GM19239 (cell line): Measurements from ENCODE around the gene ASAP3.

Experiments
- DNase-seq: peaks from one replicate; pipeline ENCODE4 v3.0.0; 2011; ENCODE audit warnings: low spot score; ENCODE audit not compliant: insufficient read length
- FAIRE-seq: peaks from 2 replicates; lab custom pipeline; 2011; peaks lifted over from hg19 to GRCh38; lab: Jason Lieb, UNC

ASAP3 gene

DNA sequence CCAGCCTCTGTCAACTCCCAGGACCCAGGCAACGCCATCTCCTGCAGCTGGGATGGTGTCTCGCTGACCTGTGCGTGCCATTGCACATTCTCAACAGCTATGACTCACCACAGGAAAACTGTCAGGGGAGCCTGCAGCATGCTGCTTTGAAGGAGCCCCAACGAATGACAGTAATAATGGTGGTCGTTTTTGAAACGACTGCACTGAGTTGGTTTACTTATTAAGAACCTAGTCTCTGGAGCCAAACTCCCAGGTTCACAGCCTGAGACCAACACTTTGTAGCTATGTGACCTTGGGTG is 81.0 kb downstream of the ASAP3 start:
- DNase-seq (no peak), FAIRE-seq (no peak)

DNA sequence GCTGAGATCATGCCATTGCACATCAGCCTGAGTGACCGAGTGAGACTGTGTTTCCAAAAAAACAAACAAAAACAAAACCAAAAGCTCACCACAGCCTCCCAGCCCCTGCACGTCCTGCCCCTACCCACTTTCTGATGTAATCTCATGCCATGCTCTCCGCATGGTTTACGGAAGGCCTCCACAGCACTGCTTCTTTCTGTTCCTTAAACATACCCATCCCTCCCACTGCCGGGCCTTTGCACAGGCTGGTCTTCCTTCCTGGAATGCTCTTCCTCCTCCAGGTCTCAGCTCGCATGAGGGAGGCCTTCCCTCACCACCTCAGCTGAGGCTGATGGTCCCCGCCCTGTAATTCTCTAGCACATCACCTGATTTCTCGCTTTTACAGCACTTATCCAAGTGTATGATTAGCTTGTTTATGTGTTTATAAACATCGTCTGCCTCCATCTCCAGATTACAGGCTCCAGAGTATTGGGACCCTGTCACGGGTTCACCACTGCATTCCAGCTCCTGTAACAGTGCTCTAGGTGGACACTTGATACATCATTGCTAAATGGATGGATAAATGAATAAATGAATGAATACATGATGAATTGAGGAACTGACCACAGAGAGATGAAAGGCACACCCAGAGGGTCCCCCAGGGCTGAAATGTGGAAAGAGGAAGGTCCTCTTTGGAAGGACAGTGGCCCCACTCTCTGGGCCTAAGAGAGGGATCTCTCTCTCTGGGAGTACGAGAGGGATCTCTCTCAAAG is 81.5 kb downstream of the ASAP3 start:
- FAIRE-seq, result no peak
- no peak for DNase-seq

DNA sequence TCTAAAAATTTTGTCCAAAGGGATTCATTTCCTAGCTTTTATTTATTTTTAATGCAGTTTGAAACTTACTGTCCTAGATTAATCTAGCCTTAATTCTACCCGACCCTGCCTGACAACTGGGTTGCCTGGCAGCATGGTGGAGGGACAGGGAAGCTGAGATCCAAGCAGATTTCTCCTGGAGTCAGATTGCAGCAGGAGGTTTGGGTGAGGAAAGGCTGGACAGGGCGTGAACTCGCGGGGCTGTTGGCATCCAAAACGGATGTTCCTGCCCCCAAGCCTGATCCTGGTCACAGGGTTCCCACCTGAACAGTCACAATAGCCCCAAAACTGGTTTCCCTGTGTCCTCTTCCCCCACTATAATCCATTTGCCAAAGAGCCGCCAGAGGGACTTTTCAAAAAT is 82.7 kb downstream of the ASAP3 start:
- FAIRE-seq, result no peak
- no peak for DNase-seq

DNA sequence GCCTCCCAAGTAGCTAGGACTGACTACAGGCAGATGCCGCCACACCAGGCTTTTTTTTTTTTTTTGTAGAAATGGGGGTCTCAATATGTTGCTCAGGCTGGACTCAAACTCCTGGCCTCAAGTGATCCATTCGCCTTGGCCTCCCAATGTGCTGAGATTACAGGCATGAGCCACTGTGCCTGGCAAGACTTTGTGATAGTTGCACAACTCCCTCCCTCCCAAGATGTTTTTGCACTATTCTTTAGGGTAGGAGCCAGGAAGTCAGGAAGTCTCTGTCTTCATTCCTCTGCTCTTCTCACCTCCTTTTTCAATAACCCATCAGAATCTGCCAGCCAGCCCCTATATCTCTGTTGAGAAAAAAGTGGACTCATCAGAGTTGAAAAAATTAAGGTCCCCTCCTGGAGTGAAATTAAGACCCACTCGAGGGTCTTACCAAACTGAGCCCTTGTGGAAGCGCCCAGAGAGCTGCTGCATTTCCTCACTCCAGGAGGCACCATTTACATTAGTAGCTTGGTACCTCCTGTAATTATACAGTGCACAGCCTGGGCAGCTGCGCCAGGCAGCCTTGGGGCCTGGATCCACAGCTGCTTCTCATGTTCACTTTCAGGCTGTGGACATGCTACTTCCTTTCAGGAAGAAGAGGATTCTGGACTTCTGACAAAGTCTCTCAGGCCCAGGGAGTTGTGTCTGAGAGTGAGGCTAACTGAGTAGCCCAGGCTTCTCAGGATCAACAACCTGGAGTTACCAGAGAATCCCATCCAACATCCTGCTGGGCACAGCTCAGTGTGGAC is 83.5 kb downstream of the ASAP3 start:
- FAIRE-seq (no peak), DNase-seq (no peak)

DNA sequence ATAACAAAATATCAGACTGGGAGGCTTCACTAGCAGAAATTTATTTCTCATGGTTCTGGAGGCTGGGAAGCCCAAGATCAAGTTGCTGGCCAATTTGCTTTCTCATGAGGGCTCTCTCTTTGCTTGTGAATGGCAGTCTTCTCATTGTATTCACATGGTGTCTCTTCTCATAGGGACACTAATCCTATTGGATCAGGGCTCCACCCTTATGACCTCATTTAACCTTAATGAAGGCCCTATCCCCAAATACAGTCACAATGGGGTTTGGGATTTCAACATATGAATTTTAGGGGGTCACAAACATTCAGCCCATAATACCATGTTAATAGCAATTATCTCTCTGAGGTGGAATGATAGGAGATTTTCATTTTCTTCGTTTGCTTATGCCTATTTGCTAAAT is 84.8 kb downstream of the ASAP3 start:
- FAIRE-seq (no peak), DNase-seq (no peak)

DNA sequence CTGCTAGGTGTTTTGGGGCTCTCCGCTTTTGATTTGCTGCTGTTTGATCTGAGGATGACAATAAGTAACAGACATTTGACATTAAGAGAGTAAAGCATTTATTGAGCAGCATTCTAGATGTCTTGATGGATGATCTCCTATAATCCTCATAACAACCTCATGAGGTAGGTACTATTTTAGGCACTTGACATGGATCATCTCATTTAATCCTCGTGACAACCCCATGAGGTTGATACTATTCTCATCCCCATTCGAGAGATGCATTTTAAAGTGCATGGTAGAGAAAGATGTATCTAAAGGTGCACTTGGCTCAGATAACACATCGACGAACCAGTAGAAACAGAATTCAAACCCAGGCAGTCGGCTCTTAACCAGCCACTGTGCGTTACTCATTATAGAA is 86.1 kb downstream of the ASAP3 start:
- FAIRE-seq, result no peak
- no peak for DNase-seq

DNA sequence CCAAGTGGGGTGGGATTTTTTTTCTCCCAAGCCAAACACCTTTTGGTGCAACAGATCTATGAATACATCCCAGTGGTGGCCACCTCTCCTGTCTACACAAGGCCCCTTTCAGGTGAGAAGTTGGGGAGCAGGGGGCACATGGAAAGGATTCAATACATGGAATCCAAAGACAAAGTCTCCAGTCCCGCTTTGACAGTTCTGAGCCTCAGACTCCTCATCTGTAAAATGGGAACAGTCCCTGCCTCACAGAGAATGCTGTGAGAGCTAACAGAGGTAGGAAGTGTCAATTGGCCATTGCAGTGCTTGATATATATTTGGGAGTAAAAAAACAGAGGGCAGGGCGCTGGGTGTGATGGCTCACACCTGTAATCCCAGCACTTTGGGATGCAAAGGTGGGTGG is 87.6 kb downstream of the ASAP3 start:
- no peak for FAIRE-seq
- no peak for DNase-seq

DNA sequence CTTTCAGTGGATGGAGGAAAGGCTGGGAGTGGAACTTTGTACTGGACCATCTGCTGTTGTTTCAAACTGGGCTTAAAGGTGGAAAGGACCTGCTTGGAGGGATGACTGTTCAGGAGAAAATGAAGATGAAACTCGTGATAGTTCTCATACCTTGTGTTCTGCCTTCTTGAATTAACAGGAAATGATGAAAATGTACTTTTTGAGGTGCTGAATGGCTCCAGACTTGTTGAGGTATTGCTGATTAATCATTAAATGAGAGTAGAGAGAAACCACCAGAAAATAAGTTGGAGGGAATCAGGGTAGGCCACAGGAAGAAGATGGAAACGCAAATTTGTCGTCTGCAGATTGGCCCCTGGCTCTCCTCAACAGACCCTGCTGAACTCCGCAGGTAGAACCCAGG is 88.1 kb downstream of the ASAP3 start:
- no peak for DNase-seq
- no peak for FAIRE-seq

DNA sequence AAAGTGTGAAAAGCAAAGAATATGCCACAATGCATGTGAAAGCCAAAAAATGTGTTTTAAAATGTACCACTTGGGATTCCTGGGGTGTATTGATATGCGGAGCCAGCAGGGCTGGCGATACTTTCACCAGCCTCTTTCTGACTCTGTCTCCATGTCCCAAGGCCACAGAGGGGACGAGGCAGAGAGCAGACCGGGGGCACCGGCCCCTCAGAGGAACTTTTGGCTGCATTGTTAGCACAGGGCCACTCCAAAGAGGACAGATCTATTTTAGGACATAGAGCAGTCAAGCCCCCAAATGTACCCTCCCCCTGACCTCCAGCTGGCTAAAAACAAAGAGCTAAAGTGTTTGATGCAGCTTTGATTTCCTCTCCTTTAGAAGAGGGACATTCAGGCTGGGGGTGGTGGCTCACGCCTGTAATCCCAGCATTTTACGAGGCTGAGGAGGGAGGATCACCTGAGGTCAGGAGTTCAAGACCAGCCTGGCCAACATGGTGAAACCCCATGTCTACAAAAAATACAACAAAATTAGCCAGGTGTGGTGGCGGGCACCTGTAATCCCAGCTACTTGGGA is 88.7 kb downstream of the ASAP3 start:
- DNase-seq (no peak), FAIRE-seq (no peak)

DNA sequence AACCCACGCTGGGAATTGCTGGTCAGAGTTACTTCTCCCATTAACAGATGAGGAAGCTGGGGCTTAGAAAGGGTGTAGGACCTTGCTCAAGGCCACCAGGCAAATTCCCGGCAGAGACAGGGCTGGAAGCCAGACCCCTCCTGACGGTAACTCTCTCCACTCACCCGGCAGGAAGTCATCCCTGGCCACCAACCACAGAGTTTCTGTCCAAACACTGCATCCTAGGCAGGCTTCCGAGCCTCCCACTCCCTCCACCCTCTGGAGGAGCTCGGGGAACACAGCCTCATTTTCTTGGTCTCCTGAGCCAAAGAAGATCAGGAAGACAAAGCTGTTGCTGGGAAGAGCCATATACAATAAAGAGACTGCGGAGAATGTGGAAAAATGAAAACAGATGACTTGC is 89.3 kb downstream of the ASAP3 start:
- DNase-seq, result no peak

DNA sequence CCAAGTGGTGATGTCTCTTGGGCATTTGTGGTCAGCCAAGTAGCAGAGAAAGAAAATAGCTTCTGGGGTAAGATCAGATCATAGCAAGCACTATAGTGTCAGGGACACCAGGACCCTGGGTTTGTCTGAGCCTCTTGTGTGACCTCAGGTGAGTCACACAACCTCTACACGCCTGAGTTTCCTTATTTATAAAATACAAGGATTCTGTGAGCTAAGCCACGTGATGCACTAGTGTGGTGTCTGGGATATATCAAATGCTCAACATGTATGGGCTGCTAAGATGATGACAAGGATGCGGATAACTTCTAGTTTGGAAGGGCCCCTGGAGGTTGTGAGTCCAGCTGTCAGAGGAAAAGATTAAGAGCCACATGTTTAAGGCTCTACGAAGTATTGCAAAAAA is 89.8 kb downstream of the ASAP3 start:
- FAIRE-seq (no peak), DNase-seq (no peak)

More for the DNA sequence above, 89.3 kb downstream of the ASAP3 start:
- no peak for FAIRE-seq

DNA sequence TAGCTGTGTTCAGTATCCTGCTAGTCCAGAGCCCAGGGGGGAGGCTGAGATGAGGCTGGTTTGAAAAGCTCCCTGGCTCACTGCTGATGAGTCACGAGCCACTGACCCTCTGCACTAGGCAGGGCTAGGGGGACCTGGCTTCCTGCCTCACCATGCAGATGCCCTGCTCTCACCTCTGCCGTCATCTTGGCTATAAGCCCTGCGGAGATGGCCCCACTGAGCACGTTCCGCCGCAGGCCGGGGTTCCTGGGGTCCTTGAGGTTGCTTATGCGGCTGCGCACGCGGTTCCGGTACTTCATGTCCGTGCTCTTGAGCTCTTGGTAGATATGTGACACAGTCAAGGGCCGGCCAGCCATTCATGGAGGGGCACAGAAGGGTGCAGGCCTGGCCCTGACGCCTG is 90.3 kb downstream of the ASAP3 start:
- DNase-seq (no peak), FAIRE-seq (no peak)

DNA sequence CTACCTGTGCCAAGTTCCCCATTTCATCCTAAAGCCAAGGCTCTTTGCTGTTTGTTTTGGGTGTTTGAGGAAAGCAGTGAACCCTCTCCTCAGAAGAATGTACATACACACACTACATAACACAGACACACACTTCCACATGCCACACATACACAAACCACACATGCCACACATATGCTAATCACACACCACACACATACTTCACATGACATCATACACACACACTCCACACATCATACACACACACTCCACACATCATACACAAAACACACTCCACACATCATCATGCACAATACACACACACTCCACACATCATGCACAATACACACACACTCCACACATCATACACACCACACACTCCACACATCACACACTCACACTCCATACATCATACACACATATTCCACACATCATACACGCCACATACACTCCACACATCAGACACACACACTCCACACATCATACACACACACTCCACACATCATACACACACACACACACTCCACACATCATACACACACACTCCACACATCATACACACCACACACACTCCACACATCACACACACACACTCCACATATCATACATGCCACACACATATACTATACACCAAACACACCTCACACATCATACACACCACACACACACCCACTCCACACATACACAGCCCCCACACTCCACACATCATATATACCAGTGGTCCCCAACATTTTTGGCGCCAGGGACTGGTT is 91.7 kb downstream of the ASAP3 start:
- no peak for DNase-seq
- FAIRE-seq, result no peak

DNA sequence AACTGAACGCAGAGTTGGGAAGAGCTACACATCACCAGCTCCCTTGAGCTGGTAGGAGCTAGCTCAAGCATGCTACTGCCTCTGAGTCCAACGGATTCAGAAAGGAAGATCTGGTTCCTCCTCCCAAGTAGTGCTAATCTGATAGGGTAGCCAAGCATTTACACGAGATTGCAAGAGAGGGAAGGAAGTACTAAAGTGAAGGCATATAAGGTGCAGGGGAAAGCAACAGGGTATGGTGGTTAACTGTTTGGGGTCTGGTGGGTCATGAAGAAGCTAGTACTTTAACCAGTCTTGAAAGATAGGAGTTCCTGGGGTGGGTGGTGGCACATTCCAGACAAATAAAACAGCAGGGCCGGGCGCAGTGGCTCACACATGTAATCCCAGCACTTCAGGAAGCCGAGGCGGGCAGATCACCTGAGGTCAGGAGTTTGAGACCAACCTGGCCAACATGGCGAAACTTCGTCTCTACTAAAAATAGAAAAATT is 94.1 kb downstream of the ASAP3 start:
- no peak for DNase-seq
- FAIRE-seq, result no peak

DNA sequence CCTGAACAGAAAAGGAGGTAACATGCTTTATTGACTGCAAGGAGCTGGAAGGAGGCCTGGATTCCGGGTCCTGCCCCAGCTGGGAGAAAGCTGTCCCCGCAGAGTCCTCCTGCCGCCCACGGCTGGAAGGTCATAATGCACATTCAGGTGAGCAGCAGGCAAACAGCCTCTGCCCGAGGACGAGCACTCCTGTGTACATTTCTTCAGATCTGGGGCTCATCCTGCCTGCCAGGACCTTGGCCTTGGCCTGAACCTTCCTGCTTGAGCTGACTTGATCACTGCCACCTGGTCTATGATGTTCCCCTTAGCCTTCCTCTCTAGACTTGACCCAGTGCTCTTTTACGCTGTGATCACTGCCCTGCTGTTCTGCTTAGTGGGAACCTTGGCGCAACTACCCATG is 96.5 kb downstream of the ASAP3 start:
- FAIRE-seq, result no peak
- no peak for DNase-seq

DNA sequence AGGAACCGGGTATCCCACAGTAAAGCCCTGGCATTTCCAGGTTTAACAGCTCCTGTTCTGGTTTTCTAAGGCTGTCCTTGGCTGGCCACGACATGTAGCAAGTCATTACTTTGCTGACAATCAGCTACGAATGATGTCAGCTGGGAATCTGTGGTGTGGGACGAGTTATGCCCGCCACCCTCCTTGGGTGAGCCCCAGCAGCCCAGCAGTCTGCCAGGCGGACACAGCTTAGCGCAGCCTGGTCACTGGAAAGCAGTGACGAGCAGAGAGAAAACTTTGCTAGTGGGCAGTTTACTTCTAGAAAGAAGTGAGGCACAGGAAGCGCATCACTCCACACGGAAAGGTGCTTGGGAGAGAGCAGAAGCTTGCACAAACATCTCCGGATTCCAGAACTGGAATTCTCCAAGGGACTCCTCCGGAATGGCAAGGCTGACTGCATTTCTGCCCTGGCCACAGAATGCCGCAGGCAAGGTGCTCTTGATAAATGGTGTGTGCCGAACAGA is 98.8 kb downstream of the ASAP3 start:
- no peak for DNase-seq

DNA sequence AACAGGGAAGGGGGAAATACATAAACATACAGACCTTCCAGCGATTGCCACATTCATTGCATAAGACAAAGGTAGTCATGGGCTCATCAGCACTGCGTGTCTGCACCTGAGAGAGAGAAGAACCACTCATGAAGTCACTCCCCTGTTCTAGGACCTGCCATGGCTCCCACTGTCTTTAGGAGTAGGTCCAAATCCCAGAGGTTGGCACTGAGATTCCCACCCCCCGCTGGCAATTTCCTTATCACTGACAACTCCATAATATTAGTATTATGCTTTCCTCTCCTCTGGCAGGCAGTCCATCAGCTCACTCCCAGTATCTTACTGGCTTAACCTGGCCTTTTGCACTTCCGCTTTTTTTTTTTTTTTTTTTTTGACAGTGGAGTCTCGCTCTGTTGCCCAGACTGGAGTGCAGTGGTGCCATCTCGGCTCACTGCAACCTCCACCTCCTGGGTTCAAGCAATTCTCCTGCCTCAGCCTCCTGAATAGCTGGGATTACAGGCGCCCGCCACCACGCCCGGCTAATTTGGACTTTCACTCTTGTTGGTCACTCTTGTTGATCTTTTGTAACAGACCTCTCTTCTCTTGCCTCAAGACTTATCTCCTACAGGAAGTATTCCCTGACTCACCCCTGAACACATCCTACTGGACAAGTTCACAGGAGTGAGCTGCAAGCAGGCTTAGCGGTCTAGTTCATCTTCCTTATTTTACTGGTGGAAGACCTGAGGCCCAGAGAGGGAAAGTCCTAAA is 99.5 kb downstream of the ASAP3 start:
- no peak for FAIRE-seq
- no peak for DNase-seq

More for the DNA sequence above, 98.8 kb downstream of the ASAP3 start:
- no peak for FAIRE-seq

DNA sequence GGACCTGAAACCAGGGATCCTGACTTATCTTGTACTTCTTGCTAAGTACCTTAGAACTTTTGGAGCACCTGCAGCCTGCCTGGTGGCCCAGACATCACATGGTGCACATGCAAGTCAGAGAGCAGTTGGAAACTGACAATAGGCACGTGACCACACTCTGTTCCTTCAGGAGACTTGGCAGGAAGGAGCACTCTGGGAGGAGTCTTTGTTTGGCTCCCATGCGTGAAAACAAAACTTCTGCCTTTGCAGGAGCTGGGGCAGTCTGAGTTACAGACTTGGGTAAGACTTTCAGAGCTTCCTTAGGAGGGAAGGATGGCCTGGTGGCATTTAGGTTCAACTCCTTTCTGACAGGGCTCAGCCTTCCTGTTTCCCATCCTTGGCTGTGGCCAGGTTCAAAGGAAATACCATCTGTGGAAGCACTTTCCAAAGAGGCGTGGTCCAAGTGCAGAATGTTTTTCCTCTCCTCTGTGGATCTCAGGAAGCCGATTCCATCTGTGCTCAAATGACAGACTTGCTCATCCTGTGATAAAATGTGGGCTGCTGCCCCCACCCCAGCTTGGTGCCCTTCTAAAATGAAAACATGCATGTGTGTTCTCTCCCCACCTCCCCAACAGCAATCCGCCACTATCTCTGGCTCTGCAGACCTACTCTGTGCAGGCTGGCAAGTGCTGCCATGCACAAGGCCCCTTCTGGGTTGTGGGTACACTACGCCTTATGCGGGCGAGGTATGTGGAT is 100.2 kb downstream of the ASAP3 start:
- DNase-seq, result no peak
- FAIRE-seq, result no peak

DNA sequence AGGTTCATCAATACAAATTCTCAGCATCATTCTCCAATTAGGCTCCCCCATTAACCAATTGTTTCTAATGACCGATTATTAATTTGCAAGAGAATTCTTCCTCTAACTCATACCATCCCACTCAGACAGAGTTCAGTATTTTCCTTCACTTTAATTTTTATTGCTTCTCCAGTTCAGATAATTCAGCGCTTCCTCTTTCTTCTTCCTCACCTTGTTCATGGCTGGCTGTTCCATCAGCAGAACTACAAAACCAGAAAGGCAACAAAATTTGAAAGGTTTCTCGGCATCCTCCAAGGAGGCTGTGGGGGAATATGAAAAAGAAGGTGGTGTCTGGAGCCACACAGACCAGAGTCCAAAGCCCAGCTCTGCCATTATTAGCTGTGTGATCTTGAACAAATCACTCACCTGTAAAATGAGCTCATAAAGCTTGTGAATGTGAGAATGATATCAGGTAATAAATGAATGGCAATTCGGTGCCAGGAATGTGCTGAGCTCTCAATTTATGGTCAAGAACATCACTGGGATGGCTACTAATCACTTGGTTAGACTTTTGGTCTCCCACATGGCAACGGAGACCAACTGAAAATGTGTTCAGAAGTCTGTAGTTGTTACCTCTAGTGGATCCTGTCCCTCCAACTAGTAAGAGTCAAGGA is 102.6 kb downstream of the ASAP3 start:
- DNase-seq, result no peak
- FAIRE-seq, result no peak
